ENCODE results near the gene EBF3. TPM values are rescaled to one million over a fixed set of nuclear protein-coding genes. Genes with fewer than 3 reads are reported as not detected.

The EBF3 gene
- total RNA-seq, 1 experiment from 2014 or later: 0.12 TPM

GRCh38 chr10:129909080-129909479 lies 55.0 kb downstream of the EBF3 start:
- no peak for TF ChIP-seq ELF1 (IDR thresholded peaks at IDR 0.05; ENCODE audit: borderline replicate concordance, low read depth)
- no peak overlapping the region for H3K9ac ChIP-seq (ENCODE audit: low read length)
- no peaks in the 10 kb centered on the region for H4K20me1 ChIP-seq (ENCODE audit: insufficient read depth)
- no peak overlapping the region for H2AFZ ChIP-seq (ENCODE audit: low read depth, low read length, poor library complexity, severe bottlenecking)
- POLR2A ChIA-PET: no interaction called here
- H3K79me2 ChIP-seq (ENCODE audit: insufficient read depth, low read length): no peaks in the 10 kb centered on the region
- H3K4me3 ChIP-seq (replicated peaks in 1 of 2; ENCODE audit: low read depth in 1 of 2, low read length in 2 of 2): no peak overlapping the region
- H3K27me3 ChIP-seq (ENCODE audit: insufficient read depth, low read length): no peaks in the 10 kb centered on the region
- H3K4me1 ChIP-seq (ENCODE audit: control insufficient read depth in 1 of 2, insufficient read depth in 2 of 2, low read length in 2 of 2): no peaks in the 10 kb centered on the region
- DNase-seq (ENCODE audit: low read depth, low spot score): no peak
- CTCF ChIA-PET: no interaction called here
- H3K27ac ChIP-seq (ENCODE audit: low read depth, low read length): no peak overlapping the region
- intact Hi-C loops (cut with micrococcal nuclease): no loop called here
- RAD21 ChIA-PET (ENCODE audit: low non-redundant PET in 1 of 2, low total read pairs in 2 of 2, uncharacterized antibody in 2 of 2, unreplicated experiment in 2 of 2): no interaction called here
- ATAC-seq: no peak
- no peaks in the 10 kb centered on the region for H3K9me3 ChIP-seq (ENCODE audit: control insufficient read depth in 1 of 2, insufficient read depth in 1 of 2, low read depth in 1 of 2, low read length in 2 of 2)
- no peak overlapping the region for H3K4me2 ChIP-seq (ENCODE audit: low read length)
- H3K9me2 ChIP-seq (ENCODE audit: insufficient read depth): no peaks in the 10 kb centered on the region
- H3K36me3 ChIP-seq (ENCODE audit: control insufficient read depth in 1 of 2, insufficient read depth in 2 of 2, low read length in 2 of 2): no peaks in the 10 kb centered on the region
- BruUV-seq (replicated peaks): no TSS peak

GRCh38 chr10:129908406-129908805 lies 55.7 kb downstream of the EBF3 start:
- H4K20me1 ChIP-seq (ENCODE audit: insufficient read depth): no peaks in the 10 kb centered on the region
- no peak for TF ChIP-seq RAD21 (IDR thresholded peaks at IDR 0.05; ENCODE audit: low read depth)
- TF ChIP-seq POLR2AphosphoS5 (IDR thresholded peaks at IDR 0.05; ENCODE audit: low read depth, low read length): no peak
- no peak for TF ChIP-seq ZNF274 (IDR thresholded peaks at IDR 0.05; ENCODE audit: low read depth, low read length)
- no peak for TF ChIP-seq SRF (IDR thresholded peaks at IDR 0.05; ENCODE audit: low read depth)
- no peak for TF ChIP-seq EZH2 (IDR thresholded peaks at IDR 0.05)
- no peak for TF ChIP-seq CEBPB (IDR thresholded peaks at IDR 0.05; ENCODE audit: low read depth)
- TF ChIP-seq FOSL1 (IDR thresholded peaks at IDR 0.05; ENCODE audit: low read depth): no peak
- no peak for TF ChIP-seq EGR1 (IDR thresholded peaks at IDR 0.05; ENCODE audit: low read depth)
- TF ChIP-seq CBX3 (IDR thresholded peaks at IDR 0.05; ENCODE audit: low read depth): no peak
- TF ChIP-seq TCF7L2 (IDR thresholded peaks at IDR 0.05; ENCODE audit: borderline replicate concordance, extremely low read depth, insufficient read depth, insufficient read length): no peak
- no peak for TF ChIP-seq ELF1 (IDR thresholded peaks at IDR 0.05; ENCODE audit: borderline replicate concordance, low read depth)
- TF ChIP-seq CTCF (IDR thresholded peaks at IDR 0.05 in 2 of 3, conservative IDR thresholded peaks at IDR 0.05 in 1 of 3; ENCODE audit: borderline replicate concordance in 1 of 3, insufficient read depth in 1 of 3, low read depth in 2 of 3, low read length in 2 of 3): no peak
- no peak for TF ChIP-seq YY1 (IDR thresholded peaks at IDR 0.05; ENCODE audit: extremely low read depth, insufficient replicate concordance, low read depth, low read length)
- no peak for TF ChIP-seq ATF3 (IDR thresholded peaks at IDR 0.05)
- no peak for TF ChIP-seq JUND (IDR thresholded peaks at IDR 0.05)
- no peak for TF ChIP-seq SP1 (IDR thresholded peaks at IDR 0.05; ENCODE audit: low read depth)
- TF ChIP-seq ZBTB33 (IDR thresholded peaks at IDR 0.05; ENCODE audit: extremely low read depth, insufficient replicate concordance, low read length): no peak
- TF ChIP-seq SIN3A (IDR thresholded peaks at IDR 0.05; ENCODE audit: low read depth): no peak
- H3K4me3 ChIP-seq (replicated peaks in 1 of 2; ENCODE audit: low read depth in 1 of 2, low read length in 2 of 2): no peak overlapping the region
- H3K9ac ChIP-seq (ENCODE audit: low read length): no peak overlapping the region
- no peaks in the 10 kb centered on the region for H3K9me3 ChIP-seq (ENCODE audit: control insufficient read depth in 1 of 2, insufficient read depth in 1 of 2, low read depth in 1 of 2, low read length in 2 of 2)
- no peak for DNase-seq (ENCODE audit: low read depth, low spot score)
- no TSS peak for BruUV-seq (replicated peaks)
- RAD21 ChIA-PET (ENCODE audit: low non-redundant PET in 1 of 2, low total read pairs in 2 of 2, uncharacterized antibody in 2 of 2, unreplicated experiment in 2 of 2): no interaction called here
- no peak overlapping the region for H2AFZ ChIP-seq (ENCODE audit: low read depth, low read length, poor library complexity, severe bottlenecking)
- CTCF ChIA-PET: no interaction called here
- no peak for ATAC-seq
- H3K27ac ChIP-seq (ENCODE audit: low read depth, low read length): no peak overlapping the region
- POLR2A ChIA-PET: no interaction called here
- intact Hi-C loops (cut with micrococcal nuclease): no loop called here
- H3K4me1 ChIP-seq (ENCODE audit: control insufficient read depth in 1 of 2, insufficient read depth in 2 of 2, low read length in 2 of 2): no peaks in the 10 kb centered on the region
- H3K4me2 ChIP-seq (ENCODE audit: low read length): no peak overlapping the region
- no peaks in the 10 kb centered on the region for H3K79me2 ChIP-seq (ENCODE audit: insufficient read depth, low read length)
- H3K9me2 ChIP-seq (ENCODE audit: insufficient read depth): no peaks in the 10 kb centered on the region
- H3K36me3 ChIP-seq (ENCODE audit: control insufficient read depth in 1 of 2, insufficient read depth in 2 of 2, low read length in 2 of 2): no peaks in the 10 kb centered on the region
- no peaks in the 10 kb centered on the region for H3K27me3 ChIP-seq (ENCODE audit: insufficient read depth, low read length)

All from HCT116 (cell line).